NCI-H345 treated with DMSO at 0.1 percent for 48 hours (cell line): ENCODE measurements around the gene TMEM253.
A peak's percentile ranks its signal among the peaks of the same experiment; 100 is the strongest.

Source experiments
- DNase-seq: peaks from one replicate; lab custom pipeline; 2025; ENCODE audit not compliant: unreplicated experiment; lab: John Stamatoyannopoulos, UW

Gene TMEM253

DNA sequence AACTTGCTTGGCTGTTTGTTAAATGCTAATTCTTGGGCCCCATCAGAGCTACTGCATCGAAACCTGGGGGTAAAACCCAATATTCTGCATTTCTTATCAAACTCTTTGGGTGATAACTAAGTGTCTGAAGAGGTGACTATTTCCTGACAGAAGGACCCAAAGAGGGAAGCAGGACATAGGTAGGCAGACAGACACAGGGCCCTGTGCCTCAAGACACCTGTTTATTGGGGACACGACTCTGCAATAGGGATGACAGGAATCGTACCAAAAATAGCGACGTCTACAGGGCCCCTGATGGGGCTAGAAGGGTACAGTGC lies 11.0 kb upstream of the TMEM253 start:
- no peak for DNase-seq

- DNase-seq = no peak
These were observed 10.5 kb upstream of the TMEM253 start for GRCh38 chr14:21090194-21090939.

DNA sequence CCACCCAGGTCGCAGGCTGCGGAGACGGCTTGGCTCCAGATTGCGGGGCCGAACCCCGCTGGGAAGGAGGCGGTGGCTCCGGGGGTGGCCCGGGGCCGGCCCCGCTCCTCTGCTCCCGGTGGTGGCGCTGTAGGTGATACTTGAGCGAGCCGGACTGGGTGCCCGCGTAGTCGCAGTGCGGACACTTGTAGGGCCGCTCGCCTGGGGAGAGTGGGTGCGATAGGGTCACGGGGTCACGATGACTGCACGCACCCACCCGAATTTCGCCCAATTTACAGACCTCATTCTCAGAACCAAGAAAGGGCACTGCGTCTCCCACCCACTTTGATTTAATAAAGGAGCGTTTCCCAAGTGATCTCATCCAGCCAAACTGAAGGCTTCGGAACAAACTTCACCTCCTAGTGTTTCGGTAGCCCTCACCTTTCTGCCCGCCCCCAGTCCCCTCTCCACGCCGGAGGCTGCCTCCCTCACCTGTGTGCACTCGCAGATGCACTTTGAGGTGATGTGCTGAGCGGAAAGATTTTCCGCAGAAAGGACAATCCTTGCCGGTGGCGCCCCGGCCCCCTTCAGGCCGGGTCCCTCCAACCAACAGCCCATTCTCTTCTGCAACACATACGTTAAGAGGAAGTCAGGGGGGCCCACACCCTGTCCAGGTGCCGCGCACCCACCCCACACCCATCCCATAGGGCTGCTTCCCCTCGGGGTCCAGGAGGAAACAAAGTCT lies 9.8 kb upstream of the TMEM253 start:
- DNase-seq = no peak

DNA sequence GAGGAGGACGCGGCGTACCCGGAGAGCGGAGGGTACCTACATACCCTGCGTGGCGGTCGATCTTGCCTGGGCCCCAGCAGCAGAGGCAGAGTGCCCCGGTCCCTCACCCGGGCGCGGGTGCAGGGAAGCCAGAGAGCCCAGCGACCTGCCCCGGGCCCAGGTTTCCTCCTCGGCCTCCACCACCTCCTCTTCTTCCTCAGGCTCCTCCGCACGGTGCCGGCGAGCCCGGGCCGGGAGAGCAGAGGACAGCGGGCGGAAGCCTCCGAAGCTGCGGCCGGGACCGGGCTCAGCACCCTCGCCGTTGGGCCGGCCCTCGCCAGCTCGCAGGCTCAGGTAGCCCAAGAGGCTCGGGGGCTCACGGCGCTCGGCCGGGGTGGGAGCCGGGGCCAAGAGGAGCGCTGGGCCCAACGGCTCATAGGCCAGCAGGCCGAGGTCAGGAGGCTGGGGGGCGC lies 9.0 kb upstream of the TMEM253 start:
- DNase-seq = no peak

DNA sequence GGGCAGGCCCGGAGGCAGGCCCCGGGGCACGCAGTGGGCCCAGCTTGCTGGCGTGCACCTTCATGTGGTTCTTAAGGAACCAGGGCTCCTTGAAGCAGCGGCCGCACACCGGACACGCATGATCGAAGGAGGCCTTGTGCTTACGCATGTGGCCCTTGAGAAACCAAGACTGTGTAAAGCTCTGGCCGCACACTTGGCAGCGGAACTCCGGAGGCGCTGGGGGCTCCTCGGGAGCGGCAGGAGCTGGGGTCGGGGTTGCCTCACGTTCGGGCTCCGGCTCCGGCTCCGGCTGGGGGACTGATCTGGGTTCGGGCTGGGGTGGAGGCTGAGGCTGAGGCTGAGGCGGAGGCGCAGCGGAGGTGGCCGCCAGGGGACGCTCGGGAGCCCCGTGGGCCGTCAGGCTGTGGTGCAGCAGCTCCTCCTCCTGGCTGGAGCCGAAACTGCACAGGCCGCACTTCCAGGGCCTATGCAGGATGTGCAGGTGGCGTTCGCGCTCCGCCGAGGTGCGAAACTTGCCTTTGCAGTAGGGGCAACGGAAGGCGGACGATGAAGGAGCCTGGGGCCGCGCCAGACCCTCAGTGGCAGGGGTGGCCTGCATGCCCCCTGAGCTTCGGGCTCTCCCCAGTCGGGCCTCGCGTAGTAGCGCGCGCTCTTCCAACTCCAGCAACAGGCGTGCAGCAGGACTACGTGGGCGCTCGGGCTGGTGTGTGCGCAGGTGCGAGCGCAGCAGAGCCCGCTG lies 8.4 kb upstream of the TMEM253 start:
- DNase-seq = peak; percentile 27

DNA sequence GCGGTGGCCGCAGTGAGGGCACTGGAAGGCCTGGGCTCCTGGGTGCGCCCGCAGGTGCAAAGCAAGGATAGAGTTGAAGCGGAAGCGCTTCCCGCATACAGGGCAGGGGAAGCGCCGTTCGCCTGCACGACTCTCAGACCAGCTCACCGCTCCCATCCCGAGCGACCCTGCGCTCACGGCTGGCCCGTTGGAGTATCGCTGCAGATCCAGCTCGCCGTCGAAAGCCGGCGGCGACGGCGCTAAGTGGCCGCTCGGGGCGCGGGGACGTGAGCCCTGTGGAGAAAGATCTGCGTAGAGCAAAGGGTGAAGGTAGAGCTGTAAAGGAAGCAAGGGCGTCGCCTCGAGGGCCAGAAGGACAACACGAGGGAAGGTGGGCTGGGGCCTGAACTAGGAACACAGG lies 7.8 kb upstream of the TMEM253 start:
- no peak for DNase-seq

DNA sequence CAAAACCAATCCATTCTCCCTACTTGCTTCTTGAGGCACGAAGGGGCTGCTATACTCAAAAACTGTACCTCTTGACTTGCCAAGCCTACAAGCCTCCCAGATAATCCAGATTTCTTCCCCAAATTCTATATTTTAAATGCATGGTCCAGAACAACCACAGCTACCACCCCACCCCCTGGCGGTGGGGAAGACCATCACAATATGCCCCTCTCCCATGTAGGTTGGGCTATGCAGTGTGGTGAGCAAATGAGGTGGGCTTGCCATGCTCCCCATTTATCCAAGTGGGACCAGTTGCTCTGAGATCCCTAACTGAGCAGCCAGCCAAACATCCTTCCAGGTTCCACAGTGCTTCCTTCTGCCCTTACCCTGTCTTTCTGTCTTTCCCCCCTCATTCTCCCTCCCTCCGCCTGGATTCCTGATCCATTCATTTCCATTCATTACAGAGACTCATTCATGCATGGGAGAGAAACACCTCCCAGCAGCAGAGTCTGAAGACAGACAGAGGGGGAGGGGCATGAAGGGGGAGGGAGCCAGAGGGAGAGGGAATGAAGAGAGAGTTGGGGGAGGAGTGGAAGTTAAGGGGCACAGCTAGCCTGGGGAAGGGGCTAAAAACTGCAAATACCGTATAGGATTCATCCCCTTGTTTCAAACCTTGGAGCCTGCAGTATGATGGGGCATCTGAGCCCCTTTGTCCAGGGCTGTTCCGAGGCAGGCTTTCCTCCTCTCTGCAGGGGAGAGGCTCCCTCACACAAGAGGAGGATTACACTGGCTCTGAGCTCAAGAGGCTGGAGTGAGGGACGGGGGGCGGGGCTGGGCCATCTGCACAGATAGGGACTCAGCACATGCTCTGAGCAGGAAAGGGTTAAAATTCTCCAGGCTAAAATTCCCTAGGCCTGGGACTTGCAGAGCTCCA lies 6.8 kb upstream of the TMEM253 start:
- DNase-seq = peak; percentile 89

- no peak for DNase-seq
These were observed 5.2 kb upstream of the TMEM253 start for GRCh38 chr14:21095430-21096205.

DNA sequence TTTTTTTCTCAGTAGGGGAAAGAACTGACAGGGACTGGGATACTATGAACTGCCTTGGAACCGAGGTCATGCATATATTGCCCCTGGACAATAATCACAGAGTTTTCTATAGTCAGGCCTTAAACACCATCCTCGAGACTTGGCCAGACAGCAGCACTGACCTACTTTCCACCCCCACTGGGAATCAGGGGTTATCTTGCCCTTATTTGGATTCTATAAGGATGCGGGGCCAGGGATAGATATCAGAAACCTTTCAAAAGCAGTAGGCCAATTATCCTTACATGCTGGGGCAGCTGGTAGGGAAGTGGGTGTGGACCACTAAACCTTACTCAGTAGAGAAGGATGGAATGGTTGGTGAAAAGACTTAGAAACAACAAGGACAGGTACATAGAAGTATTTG lies 4.4 kb upstream of the TMEM253 start:
- no peak for DNase-seq

DNA sequence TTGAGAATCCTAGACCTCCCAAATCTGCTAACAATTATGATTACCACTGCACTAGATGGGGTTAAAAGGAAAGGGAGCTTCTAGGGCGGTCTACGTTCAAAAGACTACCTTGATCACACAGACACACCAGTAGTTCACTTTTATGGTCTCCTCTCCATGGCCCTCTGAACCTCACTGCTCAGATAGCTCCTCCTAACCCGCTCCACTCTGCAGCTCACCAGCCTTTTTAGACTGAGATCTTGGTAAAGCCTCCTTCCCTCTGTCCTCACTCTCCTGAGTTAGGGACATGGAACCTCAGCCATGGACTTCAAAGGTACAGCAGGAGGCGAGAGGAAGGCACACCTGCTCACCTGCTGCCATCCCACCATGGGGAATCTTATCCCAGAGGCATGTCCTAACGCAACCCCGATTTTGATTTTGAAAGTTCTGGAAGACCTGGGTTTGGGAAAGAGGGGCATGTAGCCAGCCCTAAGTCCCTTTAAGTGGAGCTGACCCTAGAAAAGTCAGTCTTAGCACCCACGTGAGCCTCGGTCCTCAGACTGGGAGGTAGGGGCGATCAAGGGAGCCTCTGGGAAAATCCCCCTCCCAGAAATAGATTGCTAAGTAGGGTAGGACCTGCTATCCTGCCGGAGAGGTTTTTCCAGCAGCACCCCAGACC lies 3.8 kb upstream of the TMEM253 start:
- no peak for DNase-seq

GRCh38 chr14:21097636-21098075 lies 3.2 kb upstream of the TMEM253 start:
- DNase-seq = no peak

DNA sequence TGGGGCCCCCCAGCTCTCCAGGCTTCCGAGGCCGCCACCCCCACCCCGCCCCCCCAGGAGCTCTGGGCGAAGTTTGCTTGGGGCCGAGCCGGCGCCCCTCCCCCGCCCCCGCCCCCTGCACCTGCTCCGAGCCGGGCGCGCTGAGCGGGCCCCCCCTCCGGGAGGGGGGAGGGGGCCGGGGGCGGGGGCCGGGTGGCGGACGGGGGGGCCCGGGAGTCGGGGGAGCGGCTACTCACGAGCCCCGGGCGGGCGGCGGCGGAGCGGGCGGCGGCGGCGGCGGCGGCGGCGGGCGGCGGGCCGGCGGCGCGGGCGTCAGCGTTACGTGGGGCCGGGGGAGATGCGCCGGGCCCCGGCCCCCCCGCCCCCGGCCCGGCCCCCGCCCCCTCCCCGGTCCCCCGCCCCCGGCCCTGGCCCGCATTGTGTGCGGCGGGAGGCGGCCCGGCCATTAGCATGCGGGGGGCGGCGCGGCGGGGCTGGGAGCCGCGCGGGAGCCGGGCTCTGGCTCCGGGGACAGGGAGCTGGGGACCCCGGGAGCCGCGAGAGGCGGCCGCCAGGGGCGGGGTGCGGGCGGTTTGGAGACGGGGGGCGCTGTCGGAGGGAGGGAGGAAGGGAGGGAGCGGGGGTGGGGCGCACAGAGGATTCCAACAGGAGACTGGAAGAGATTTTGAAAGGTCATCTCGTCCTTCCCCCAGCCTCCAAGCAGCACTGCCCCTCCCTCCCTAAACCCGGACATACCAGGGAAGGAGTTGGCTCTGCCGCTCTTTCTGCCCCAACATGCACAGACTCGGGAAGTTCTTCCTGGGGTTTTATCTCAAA lies 2.6 kb upstream of the TMEM253 start, which contains the start of gene ZNF219:
Gene ZNF219 (minus strand): TSS at position 580 of the 816 bp plus-strand sequence. CDS start 5,064 bp downstream, outside the sequence.
- no peak for DNase-seq

DNA sequence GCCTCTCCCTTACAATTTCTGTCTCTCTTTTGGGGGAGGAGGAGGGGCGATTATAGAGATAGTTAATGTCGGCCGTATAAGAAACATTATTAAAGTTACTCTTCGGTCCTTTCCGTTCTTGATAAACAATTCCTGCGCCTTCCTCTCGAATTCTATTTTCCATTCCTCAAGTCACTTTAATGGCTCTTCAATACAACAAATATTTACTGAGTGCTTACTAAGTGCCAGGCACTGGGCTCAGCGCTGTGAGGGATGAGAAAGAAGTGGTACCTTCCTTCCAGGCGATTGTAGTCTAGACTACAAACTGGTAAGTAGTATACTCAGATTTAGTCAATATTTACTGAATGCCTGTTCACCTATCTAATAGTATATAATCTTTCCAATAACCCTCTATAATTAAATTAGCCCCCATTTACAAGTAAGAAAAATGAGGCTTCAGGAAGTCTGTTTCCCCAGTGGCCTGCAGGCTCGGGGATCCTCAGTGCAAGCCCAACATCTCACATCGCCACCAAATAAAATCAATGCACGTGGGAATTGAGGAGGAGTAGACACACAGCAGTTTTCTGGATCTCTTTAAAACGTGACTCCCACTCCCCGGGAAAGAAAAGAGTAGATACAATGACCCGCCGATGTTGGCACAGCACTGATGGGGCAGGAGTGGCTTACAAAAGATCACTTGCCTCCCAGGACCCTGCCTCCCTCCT lies 1.8 kb upstream of the TMEM253 start:
- no peak for DNase-seq

- no peak for DNase-seq
These were observed 1.3 kb upstream of the TMEM253 start for GRCh38 chr14:21099596-21099985.

GRCh38 chr14:21101802-21102413 lies 1.0 kb downstream of the TMEM253 start:
- no peak for DNase-seq

GRCh38 chr14:21102521-21103410 lies 1.9 kb downstream of the TMEM253 start:
- DNase-seq = no peak

GRCh38 chr14:21103411-21103709 lies 2.5 kb downstream of the TMEM253 start:
- DNase-seq = no peak
